HEK293 (cell line): ENCODE results near the gene HARS2.

Experiments used
- AEBP2 ChIP-seq: fragments of 450-650 bp; formaldehyde crosslinking; IDR thresholded peaks from 2 replicates; pipeline ENCODE4 v1.5.1; 2016; ENCODE audit warnings: missing biosample characterization, missing genetic modification characterization, borderline replicate concordance
- GFI1B ChIP-seq: fragments of 450-650 bp; formaldehyde crosslinking; IDR thresholded peaks from 2 replicates; pipeline ENCODE4 v1.5.1; 2016; ENCODE audit warnings: missing biosample characterization, missing genetic modification characterization
- HOXA7 ChIP-seq: sonication (generic); formaldehyde crosslinking; IDR thresholded peaks from 2 replicates; pipeline ENCODE4 v1.8.1; 2022; ENCODE audit warnings: missing genetic modification reagents, borderline replicate concordance
- HOXC10 ChIP-seq: sonication (generic); formaldehyde crosslinking; IDR thresholded peaks from 2 replicates; pipeline ENCODE4 v1.8.1; 2023; ENCODE audit warnings: mild to moderate bottlenecking, missing genetic modification reagents
- KLF10 ChIP-seq: fragments of 450-650 bp; IDR thresholded peaks from 2 replicates; pipeline ENCODE4 v1.5.1; 2018; ENCODE audit warnings: missing biosample characterization, mild to moderate bottlenecking, missing genetic modification characterization
- KLF8 ChIP-seq: fragments of 450-650 bp; formaldehyde crosslinking; IDR thresholded peaks from 2 replicates; pipeline ENCODE4 v1.5.1; 2016; ENCODE audit warnings: missing biosample characterization, missing genetic modification characterization
- RBAK ChIP-seq: fragments of 450-650 bp; formaldehyde crosslinking; IDR thresholded peaks from 2 replicates; pipeline ENCODE4 v1.5.1; 2016; ENCODE audit warnings: missing biosample characterization, missing genetic modification characterization
- SCRT1 ChIP-seq: fragments of 450-650 bp; formaldehyde crosslinking; IDR thresholded peaks from 2 replicates; pipeline ENCODE4 v1.5.1; 2016; ENCODE audit warnings: missing biosample characterization, missing genetic modification characterization, borderline replicate concordance
- SP3 ChIP-seq: fragments of 450-650 bp; formaldehyde crosslinking; IDR thresholded peaks from 2 replicates; pipeline ENCODE4 v1.5.1; 2016; ENCODE audit warnings: missing biosample characterization, missing genetic modification characterization
- TCF7L2 ChIP-seq: IDR thresholded peaks from 2 replicates; pipeline ENCODE4 v1.6.1; 2011; ENCODE audit warnings: low read depth, mild to moderate bottlenecking, inconsistent platforms, low read length, moderate library complexity, borderline replicate concordance
- WT1 ChIP-seq: fragments of 450-650 bp; formaldehyde crosslinking; IDR thresholded peaks from 2 replicates; pipeline ENCODE4 v1.5.1; 2016; ENCODE audit warnings: missing biosample characterization, missing genetic modification characterization
- YY1 ChIP-seq: fragments of 450-650 bp; formaldehyde crosslinking; IDR thresholded peaks from 2 replicates; pipeline ENCODE4 v1.5.1; 2018; ENCODE audit warnings: missing biosample characterization, missing genetic modification characterization
- ZFP37 ChIP-seq: fragments of 450-650 bp; formaldehyde crosslinking; IDR thresholded peaks from 2 replicates; pipeline ENCODE4 v1.5.1; 2016; ENCODE audit warnings: missing biosample characterization, missing genetic modification characterization
- ZNF133 ChIP-seq: fragments of 450-650 bp; formaldehyde crosslinking; IDR thresholded peaks from 2 replicates; pipeline ENCODE4 v1.5.1; 2016; ENCODE audit warnings: missing biosample characterization, missing genetic modification characterization
- ZNF16 ChIP-seq: fragments of 450-650 bp; formaldehyde crosslinking; IDR thresholded peaks from 2 replicates; pipeline ENCODE4 v1.5.1; 2016; ENCODE audit warnings: low read depth, missing biosample characterization, missing genetic modification characterization
- ZNF202 ChIP-seq: fragments of 450-650 bp; formaldehyde crosslinking; IDR thresholded peaks from 2 replicates; pipeline ENCODE4 v1.5.1; 2016; ENCODE audit warnings: missing biosample characterization, missing genetic modification characterization, borderline replicate concordance
- ZNF266 ChIP-seq: fragments of 450-650 bp; formaldehyde crosslinking; IDR thresholded peaks from 2 replicates; pipeline ENCODE4 v1.5.1; 2016; ENCODE audit warnings: missing biosample characterization, missing genetic modification characterization, low read depth
- ZNF292 ChIP-seq: fragments of 450-650 bp; formaldehyde crosslinking; IDR thresholded peaks from 2 replicates; pipeline ENCODE4 v1.5.1; 2016; ENCODE audit warnings: low read depth, missing biosample characterization, missing genetic modification characterization, borderline replicate concordance
- ZNF335 ChIP-seq: fragments of 450-650 bp; formaldehyde crosslinking; conservative IDR thresholded peaks from 2 replicates; pipeline ENCODE4 v1.5.1; 2016; ENCODE audit warnings: missing biosample characterization, missing genetic modification characterization
- ZNF350 ChIP-seq: fragments of 450-650 bp; formaldehyde crosslinking; IDR thresholded peaks from 2 replicates; pipeline ENCODE4 v1.5.0; 2017; ENCODE audit warnings: missing biosample characterization, mild to moderate bottlenecking, missing genetic modification characterization
- ZNF354C ChIP-seq: fragments of 450-650 bp; formaldehyde crosslinking; IDR thresholded peaks from 2 replicates; pipeline ENCODE4 v1.5.1; 2016; ENCODE audit warnings: missing biosample characterization, missing genetic modification characterization, low read depth, borderline replicate concordance
- ZNF488 ChIP-seq: fragments of 450-650 bp; formaldehyde crosslinking; IDR thresholded peaks from 2 replicates; pipeline ENCODE4 v1.5.1; 2016; ENCODE audit warnings: missing biosample characterization, missing genetic modification characterization
- ZNF510 ChIP-seq: fragments of 450-650 bp; formaldehyde crosslinking; IDR thresholded peaks from 2 replicates; pipeline ENCODE4 v1.5.1; 2018; ENCODE audit warnings: mild to moderate bottlenecking, missing genetic modification characterization, missing biosample characterization; ENCODE audit not compliant: insufficient replicate concordance
- ZNF555 ChIP-seq: fragments of 450-650 bp; formaldehyde crosslinking; conservative IDR thresholded peaks from 2 replicates; pipeline ENCODE4 v1.5.1; 2017; ENCODE audit warnings: missing biosample characterization, mild to moderate bottlenecking, missing genetic modification characterization, inconsistent platforms
- ZNF561 ChIP-seq: fragments of 450-650 bp; IDR thresholded peaks from 2 replicates; pipeline ENCODE4 v1.5.1; 2018; ENCODE audit warnings: missing biosample characterization, missing genetic modification characterization, borderline replicate concordance
- ZNF670 ChIP-seq: fragments of 450-650 bp; formaldehyde crosslinking; IDR thresholded peaks from 2 replicates; pipeline ENCODE4 v1.5.1; 2016; ENCODE audit warnings: missing biosample characterization, missing genetic modification characterization, low read depth
- ZNF707 ChIP-seq: fragments of 450-650 bp; formaldehyde crosslinking; IDR thresholded peaks from 2 replicates; pipeline ENCODE4 v1.5.1; 2016; ENCODE audit warnings: missing biosample characterization, missing genetic modification characterization
- ZNF768 ChIP-seq: fragments of 450-650 bp; formaldehyde crosslinking; IDR thresholded peaks from 2 replicates; pipeline ENCODE4 v1.5.1; 2018; ENCODE audit warnings: missing biosample characterization, mild to moderate bottlenecking, missing genetic modification characterization
- ZNF777 ChIP-seq: fragments of 450-650 bp; formaldehyde crosslinking; IDR thresholded peaks from 2 replicates; pipeline ENCODE4 v1.5.1; 2017; ENCODE audit warnings: missing biosample characterization, missing genetic modification characterization, borderline replicate concordance
- TF ChIP-seq, protein P1 (sequence below): fragments of 450-650 bp; formaldehyde crosslinking; IDR thresholded peaks from 2 replicates; pipeline ENCODE4; 2016; ENCODE audit warnings: missing biosample characterization, missing genetic modification characterization
- TF ChIP-seq, protein P2 (sequence below): fragments of 450-650 bp; formaldehyde crosslinking; IDR thresholded peaks from 2 replicates; pipeline ENCODE4 v1.5.1; 2016; ENCODE audit warnings: missing biosample characterization, missing genetic modification characterization
- TF ChIP-seq, protein P3 (sequence below): fragments of 450-650 bp; formaldehyde crosslinking; IDR thresholded peaks from 2 replicates; pipeline ENCODE4 v1.5.1; 2016; ENCODE audit warnings: missing biosample characterization, missing genetic modification characterization
- TF ChIP-seq, protein P4 (sequence below): fragments of 450-650 bp; formaldehyde crosslinking; IDR thresholded peaks from 2 replicates; pipeline ENCODE4 v1.5.1; 2016; ENCODE audit warnings: missing biosample characterization, missing genetic modification characterization

The HARS2 gene

DNA sequence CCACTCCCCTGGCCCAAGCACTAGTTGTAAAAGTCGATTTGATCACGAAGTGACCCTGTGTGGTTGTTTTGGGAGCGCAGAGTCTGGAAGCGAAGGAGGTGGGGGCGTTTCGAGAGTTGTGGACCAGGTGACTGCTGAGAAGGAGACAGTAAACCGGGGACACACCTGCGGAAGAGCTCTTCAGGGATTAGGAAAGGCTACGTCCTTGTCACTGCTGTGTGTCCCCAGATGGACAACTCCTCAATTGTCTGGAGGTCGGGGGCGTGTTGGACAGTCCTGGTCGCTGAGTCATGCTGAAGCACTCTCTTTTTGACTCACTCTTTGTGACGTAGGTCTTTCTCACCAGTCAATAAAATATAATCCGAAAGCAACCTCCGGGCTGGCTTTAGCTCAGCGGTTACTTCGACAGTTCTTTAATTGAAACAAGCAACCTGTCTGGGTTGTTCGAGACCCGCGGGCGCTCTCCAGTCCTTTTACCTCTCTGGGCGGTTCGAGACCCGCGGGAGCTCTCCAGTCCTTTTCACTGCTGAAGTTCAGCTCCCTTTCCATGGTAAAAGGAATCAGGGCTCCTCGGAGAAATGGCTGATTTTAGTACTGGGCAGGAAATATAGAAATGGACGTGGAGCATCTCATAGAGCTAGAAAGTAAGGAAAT lies 19.8 kb downstream of the HARS2 start (continued):
- TF ChIP-seq ZNF335 (peak; percentile 64), ZNF777 (0 out of 2 replicates have a peak, but pooled peaks have one; percentile 17), ZNF292 (tag by site-specific recombination) (no peak), AEBP2 (tag by site-specific recombination) (no peak), TCF7L2 (no peak), WT1 (tag by site-specific recombination) (peak; percentile 75), KLF10 (tag by site-specific recombination) (peak; percentile 92), ZNF266 (tag by site-specific recombination) (no peak), SCRT1 (no peak), ZNF510 (tag by site-specific recombination) (peak; percentile 55), YY1 (tag by site-specific recombination) (peak; percentile 66; the same call in 1 of the 2 replicates), ZNF488 (tag by site-specific recombination) (no peak), ZNF555 (tag by site-specific recombination) (no peak), HOXC10 (CRISPR knock-in tag) (no peak), ZNF354C (tag by site-specific recombination) (no peak), SP3 (peak; percentile 56), KLF8 (tag by site-specific recombination) (peak; percentile 69), RBAK (no peak), ZNF561 (tag by site-specific recombination) (peak; percentile 85; the same call in 1 of the 2 replicates), ZNF133 (tag by site-specific recombination) (no peak), HOXA7 (CRISPR knock-in tag) (no peak), GFI1B (tag by site-specific recombination) (no peak), ZNF670 (no peak), ZNF707 (no peak), ZNF202 (tag by site-specific recombination) (no peak), ZFP37 (tag by site-specific recombination) (peak; percentile 89), ZNF16 (tag by site-specific recombination) (no peak), ZNF350 (no peak), ZNF768 (peak; percentile 6; the same call in 1 of the 2 replicates)
- TF ChIP-seq, protein P1, sequence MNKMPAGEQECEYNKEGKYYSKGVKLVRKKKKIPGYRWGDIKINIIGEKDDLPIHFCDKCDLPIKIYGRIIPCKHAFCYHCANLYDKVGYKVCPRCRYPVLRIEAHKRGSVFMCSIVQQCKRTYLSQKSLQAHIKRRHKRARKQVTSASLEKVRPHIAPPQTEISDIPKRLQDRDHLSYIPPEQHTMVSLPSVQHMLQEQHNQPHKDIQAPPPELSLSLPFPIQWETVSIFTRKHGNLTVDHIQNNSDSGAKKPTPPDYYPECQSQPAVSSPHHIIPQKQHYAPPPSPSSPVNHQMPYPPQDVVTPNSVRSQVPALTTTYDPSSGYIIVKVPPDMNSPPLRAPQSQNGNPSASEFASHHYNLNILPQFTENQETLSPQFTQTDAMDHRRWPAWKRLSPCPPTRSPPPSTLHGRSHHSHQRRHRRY (tag by site-specific recombination), result no peak
- TF ChIP-seq, protein P2, sequence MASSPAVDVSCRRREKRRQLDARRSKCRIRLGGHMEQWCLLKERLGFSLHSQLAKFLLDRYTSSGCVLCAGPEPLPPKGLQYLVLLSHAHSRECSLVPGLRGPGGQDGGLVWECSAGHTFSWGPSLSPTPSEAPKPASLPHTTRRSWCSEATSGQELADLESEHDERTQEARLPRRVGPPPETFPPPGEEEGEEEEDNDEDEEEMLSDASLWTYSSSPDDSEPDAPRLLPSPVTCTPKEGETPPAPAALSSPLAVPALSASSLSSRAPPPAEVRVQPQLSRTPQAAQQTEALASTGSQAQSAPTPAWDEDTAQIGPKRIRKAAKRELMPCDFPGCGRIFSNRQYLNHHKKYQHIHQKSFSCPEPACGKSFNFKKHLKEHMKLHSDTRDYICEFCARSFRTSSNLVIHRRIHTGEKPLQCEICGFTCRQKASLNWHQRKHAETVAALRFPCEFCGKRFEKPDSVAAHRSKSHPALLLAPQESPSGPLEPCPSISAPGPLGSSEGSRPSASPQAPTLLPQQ (tag by site-specific recombination), result peak; percentile 85
- TF ChIP-seq, protein P3, sequence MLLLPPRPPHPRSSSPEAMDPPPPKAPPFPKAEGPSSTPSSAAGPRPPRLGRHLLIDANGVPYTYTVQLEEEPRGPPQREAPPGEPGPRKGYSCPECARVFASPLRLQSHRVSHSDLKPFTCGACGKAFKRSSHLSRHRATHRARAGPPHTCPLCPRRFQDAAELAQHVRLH (tag by site-specific recombination), result peak; percentile 83; the same call in 1 of the 2 replicates
- TF ChIP-seq, protein P4, sequence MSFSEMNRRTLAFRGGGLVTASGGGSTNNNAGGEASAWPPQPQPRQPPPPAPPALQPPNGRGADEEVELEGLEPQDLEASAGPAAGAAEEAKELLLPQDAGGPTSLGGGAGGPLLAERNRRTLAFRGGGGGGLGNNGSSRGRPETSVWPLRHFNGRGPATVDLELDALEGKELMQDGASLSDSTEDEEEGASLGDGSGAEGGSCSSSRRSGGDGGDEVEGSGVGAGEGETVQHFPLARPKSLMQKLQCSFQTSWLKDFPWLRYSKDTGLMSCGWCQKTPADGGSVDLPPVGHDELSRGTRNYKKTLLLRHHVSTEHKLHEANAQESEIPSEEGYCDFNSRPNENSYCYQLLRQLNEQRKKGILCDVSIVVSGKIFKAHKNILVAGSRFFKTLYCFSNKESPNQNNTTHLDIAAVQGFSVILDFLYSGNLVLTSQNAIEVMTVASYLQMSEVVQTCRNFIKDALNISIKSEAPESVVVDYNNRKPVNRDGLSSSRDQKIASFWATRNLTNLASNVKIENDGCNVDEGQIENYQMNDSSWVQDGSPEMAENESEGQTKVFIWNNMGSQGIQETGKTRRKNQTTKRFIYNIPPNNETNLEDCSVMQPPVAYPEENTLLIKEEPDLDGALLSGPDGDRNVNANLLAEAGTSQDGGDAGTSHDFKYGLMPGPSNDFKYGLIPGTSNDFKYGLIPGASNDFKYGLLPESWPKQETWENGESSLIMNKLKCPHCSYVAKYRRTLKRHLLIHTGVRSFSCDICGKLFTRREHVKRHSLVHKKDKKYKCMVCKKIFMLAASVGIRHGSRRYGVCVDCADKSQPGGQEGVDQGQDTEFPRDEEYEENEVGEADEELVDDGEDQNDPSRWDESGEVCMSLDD (tag by site-specific recombination), result no peak
